Natural killer cell (primary cell): ENCODE data around the gene TYK2. TPM values are rescaled to one million over a fixed set of nuclear protein-coding genes. Genes with fewer than 3 reads are reported as not detected.
A peak's percentile ranks its signal among the peaks of the same experiment; 100 is the strongest.

ENCODE experiments used
- ATAC-seq, 3 donors: fragments of 150-1000 bp in 2 of 3; fragments of 200-7000 bp in 1 of 3; cut with Tn5 transposase; 1 replicate in 1 of 3; 2 replicates in 2 of 3; pipeline ENCODE4 v1.10.0; 2021; ENCODE audit warnings: mild to moderate bottlenecking in 2 of 3, moderate library complexity in 2 of 3
- DNase-seq, 2 donors: peaks; one replicate each; pipeline versions ENCODE4 v3.0.0 to v3.0.0-alpha.2; 2013 to 2021; ENCODE audit warnings: mixed read lengths in 1 of 2
- H3K27ac ChIP-seq: one replicate; pipeline ENCODE4 v1.5.1; 2013; ENCODE audit warnings: mild to moderate bottlenecking, low read length
- H3K27me3 ChIP-seq: one replicate; pipeline ENCODE4 v1.6.1; 2013; ENCODE audit warnings: low read length; ENCODE audit not compliant: control insufficient read depth, insufficient read depth
- H3K36me3 ChIP-seq: one replicate; pipeline ENCODE4 v1.6.1; 2013; ENCODE audit warnings: low read length; ENCODE audit not compliant: control insufficient read depth, insufficient read depth
- H3K4me1 ChIP-seq: one replicate; pipeline ENCODE4 v1.6.1; 2013; ENCODE audit warnings: low read length; ENCODE audit not compliant: control insufficient read depth, insufficient read depth
- H3K4me3 ChIP-seq: one replicate; pipeline ENCODE4 v1.5.1; 2013; ENCODE audit warnings: low read length
- H3K9me3 ChIP-seq: one replicate; pipeline ENCODE4 v1.6.1; 2013; ENCODE audit warnings: low read length; ENCODE audit not compliant: control insufficient read depth, insufficient read depth
- H3K27ac Mint-ChIP-seq, 2 donors: one replicate each; pipeline ENCODE4 v1.8.0; 2022; ENCODE audit warnings: mild to moderate bottlenecking in 2 of 2, mixed read lengths in 2 of 2, moderate library complexity in 1 of 2
- H3K27me3 Mint-ChIP-seq, 2 donors: one replicate each; pipeline ENCODE4 v1.8.0; 2022; ENCODE audit warnings: low read depth in 2 of 2, mixed read lengths in 2 of 2
- H3K36me3 Mint-ChIP-seq: one replicate; pipeline ENCODE4 v1.8.0; 2022; ENCODE audit warnings: mixed read lengths
- H3K4me1 Mint-ChIP-seq, 2 donors: one replicate each; pipeline ENCODE4 v1.8.0; 2022; ENCODE audit warnings: mixed read lengths in 2 of 2
- H3K4me3 Mint-ChIP-seq: one replicate; pipeline ENCODE4 v1.8.0; 2022; ENCODE audit warnings: mild to moderate bottlenecking, moderate library complexity, mixed read lengths
- H3K9me3 Mint-ChIP-seq, 2 donors: one replicate each; pipeline ENCODE4 v1.8.0; 2022; ENCODE audit warnings: mixed read lengths in 2 of 2
- CTCF ChIP-seq: fragments of 200-600 bp; IDR thresholded peaks from one replicate; pipeline ENCODE4 v1.8.0; 2022; ENCODE audit warnings: antibody characterized with exemption
- WGBS: methylation state at CpG from one replicate; pipeline ENCODE4 v1.1.7; 2013; ENCODE audit warnings: missing lambda C conversion rate; ENCODE audit not compliant: insufficient coverage; 5-methylcytosine and 5-hydroxymethylcytosine counted together
- intact Hi-C: fragments of 100-400 bp; cut with micrococcal nuclease; formaldehyde crosslinking; loops from one replicate; pipeline ENCODE4 v1.14.2; 2022
- total RNA-seq, 4 donors: library from RNA; stranded (reverse); fragments of 120-200 nt in 1 of 4; gene quantifications; one replicate each; pipeline versions ENCODE4 v1.2.3 to v1.2.4, GENCODE V29; 2013 to 2022

TYK2 gene
- total RNA-seq, 3 donors from 2014 or later (not counting 1 experiment from before 2014, with no cell fraction given), result 401 to 469 (median 454) TPM

DNA sequence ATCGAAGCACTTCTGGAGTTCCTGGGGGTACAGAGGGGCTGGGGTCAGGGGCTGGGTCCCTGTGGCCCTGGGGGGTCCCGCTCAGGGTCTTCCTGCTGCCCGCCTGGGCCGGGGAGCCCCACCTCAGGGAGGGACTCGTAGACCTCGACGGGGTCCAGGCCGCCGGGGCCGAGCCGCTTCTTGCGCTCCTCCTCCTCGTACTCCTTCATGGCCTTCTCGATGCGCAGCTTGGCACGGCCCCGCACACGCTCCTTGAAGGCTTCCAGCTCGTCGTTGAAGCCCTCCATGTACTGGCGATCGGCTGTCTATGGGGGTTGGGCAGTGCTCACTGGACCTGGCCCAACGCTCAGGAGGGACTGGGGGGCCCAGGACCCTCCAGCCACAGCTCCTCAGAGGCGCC lies 12.8 kb upstream of the TYK2 start:
- Mint-ChIP-seq H3K27ac (peak overlapping the region in 1 of 2 donors; percentile 18), H3K4me1 (peaks cover 9 to 28% of the 10 kb centered on the region in 2 donors), H3K9me3 (no peaks in the 10 kb centered on the region), H3K27me3 (no peaks in the 10 kb centered on the region), H3K4me3 (no peak overlapping the region), H3K36me3 (no peaks in the 10 kb centered on the region)
- ATAC-seq, result no peak
- Histone ChIP-seq H3K9me3 (no peaks in the 10 kb centered on the region), H3K36me3 (peaks cover 34% of the 10 kb centered on the region), H3K27ac (no peak overlapping the region), H3K4me1 (peaks cover 6% of the 10 kb centered on the region), H3K27me3 (no peaks in the 10 kb centered on the region), H3K4me3 (no peak overlapping the region)
- WGBS, result 96% methylated on average over 24 of the region's 24 CpGs
- no peak for DNase-seq
- intact Hi-C loops, result no loop called here
- no peak for TF ChIP-seq CTCF

DNA sequence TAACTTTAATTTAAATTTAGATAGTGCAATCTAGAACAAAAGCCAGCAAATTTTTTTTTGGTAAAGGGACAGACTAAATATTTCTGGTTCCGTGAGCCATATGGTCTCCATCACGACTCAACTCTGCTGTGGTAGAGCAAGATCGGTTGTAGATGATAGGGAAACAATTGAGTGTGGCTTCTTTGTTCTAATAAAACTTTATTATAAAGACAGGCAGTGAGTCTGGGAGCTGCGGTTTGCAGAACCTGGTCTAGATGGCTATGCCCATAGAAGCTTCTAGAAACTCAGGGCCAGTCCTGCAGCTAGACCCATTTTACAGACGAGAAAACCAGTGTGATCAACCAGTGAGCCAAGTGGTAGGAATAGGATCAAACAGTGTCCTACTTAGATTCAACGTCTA lies 11.7 kb upstream of the TYK2 start:
- WGBS, result 94% methylated on average over 5 of the region's 6 CpGs
- no peaks in the 10 kb centered on the region for H3K27me3 Mint-ChIP-seq
- no peak for DNase-seq
- Histone ChIP-seq H3K36me3 (peaks cover 34% of the 10 kb centered on the region), H3K27ac (no peak overlapping the region), H3K4me3 (no peak overlapping the region), H3K4me1 (peaks cover 6% of the 10 kb centered on the region), H3K9me3 (no peaks in the 10 kb centered on the region), H3K27me3 (no peaks in the 10 kb centered on the region)
- no peaks in the 10 kb centered on the region for H3K9me3 Mint-ChIP-seq
- ATAC-seq, result no peak
- H3K36me3 Mint-ChIP-seq, result no peaks in the 10 kb centered on the region
- H3K4me3 Mint-ChIP-seq, result no peak overlapping the region
- no peak for TF ChIP-seq CTCF
- peaks cover 4 to 22% of the 10 kb centered on the region in 2 donors for H3K4me1 Mint-ChIP-seq
- no peak overlapping the region for H3K27ac Mint-ChIP-seq
- intact Hi-C loops, result no loop called here

DNA sequence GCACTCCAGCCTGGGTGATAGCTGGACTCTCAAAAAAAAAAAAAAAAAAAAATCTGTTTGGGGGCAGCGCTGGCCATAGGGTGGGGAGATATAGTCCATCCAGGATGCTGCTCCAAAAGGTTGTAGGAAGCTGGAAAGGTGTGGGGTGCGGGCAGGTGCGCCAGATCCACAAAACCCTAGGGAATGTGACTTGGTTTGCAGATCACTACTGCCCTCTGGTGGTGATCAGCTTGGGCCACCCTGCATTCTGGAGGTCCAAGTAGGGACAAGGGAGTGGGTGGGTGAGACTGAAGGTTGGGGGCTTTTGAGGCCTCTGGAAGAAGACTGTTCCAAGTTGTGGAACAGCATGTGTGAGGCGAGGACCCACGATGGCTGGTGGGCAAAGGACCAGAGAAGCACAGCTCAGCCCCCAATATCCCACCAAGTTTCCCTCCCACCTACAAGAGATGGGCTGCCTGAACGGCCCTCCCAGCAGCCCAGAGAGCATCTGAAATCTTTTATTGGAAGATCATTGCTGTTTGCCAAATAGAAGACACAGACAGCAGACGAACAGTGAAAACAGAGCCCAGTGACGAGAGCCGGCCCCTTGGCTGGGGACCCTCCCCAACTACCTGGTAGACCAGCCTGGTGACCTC lies 10.4 kb upstream of the TYK2 start:
- Histone ChIP-seq H3K4me1 (peaks cover 6% of the 10 kb centered on the region), H3K36me3 (peaks cover 32% of the 10 kb centered on the region), H3K27me3 (no peaks in the 10 kb centered on the region), H3K4me3 (no peak overlapping the region), H3K9me3 (no peaks in the 10 kb centered on the region), H3K27ac (no peak overlapping the region)
- H3K4me3 Mint-ChIP-seq, result no peak overlapping the region
- ATAC-seq (peak; percentile 52 to 60 (median 59)), DNase-seq (peak; percentile 55 to 88)
- intact Hi-C loops, result no loop called here
- no peaks in the 10 kb centered on the region for H3K27me3 Mint-ChIP-seq
- peak overlapping the region in 1 of 2 donors; percentile 76 for H3K27ac Mint-ChIP-seq
- TF ChIP-seq CTCF, result peak; percentile 81
- 70% methylated on average over 9 of the region's 9 CpGs for WGBS
- H3K36me3 Mint-ChIP-seq, result no peaks in the 10 kb centered on the region
- H3K9me3 Mint-ChIP-seq, result no peaks in the 10 kb centered on the region
- peaks cover 4 to 10% of the 10 kb centered on the region in 2 donors for H3K4me1 Mint-ChIP-seq

DNA sequence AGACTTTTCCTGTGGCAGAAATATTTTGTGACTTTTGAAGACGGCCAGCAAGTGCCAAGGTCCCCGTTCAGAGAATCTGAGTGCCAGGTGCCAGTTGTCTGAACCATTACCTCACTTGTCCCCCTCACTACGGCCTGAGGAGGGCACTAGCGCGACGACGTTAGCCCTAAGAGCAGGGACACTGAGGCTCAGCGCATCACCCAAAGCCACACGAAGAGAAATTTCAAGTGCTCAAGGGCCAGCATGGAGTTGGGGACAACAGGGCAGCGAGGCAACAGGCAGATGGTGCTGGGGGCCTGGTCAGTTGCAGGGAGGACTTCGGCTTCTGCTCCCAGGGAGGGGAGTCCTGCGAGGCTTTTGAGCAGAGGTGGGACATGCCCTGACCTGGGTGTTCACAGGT lies 9.5 kb upstream of the TYK2 start:
- Mint-ChIP-seq H3K4me1 (peaks cover 4 to 10% of the 10 kb centered on the region in 2 donors), H3K27me3 (no peaks in the 10 kb centered on the region), H3K9me3 (no peaks in the 10 kb centered on the region), H3K36me3 (no peaks in the 10 kb centered on the region), H3K4me3 (no peak overlapping the region), H3K27ac (peak overlapping the region in 1 of 2 donors; percentile 76)
- intact Hi-C loops, result loop anchor here (1.0 to 10.0 kb wide), 4 partner anchors 45 to 455 kb away; no protein-coding TSS in a partner anchor
- no peak for TF ChIP-seq CTCF
- Histone ChIP-seq H3K27me3 (no peaks in the 10 kb centered on the region), H3K27ac (no peak overlapping the region), H3K9me3 (no peaks in the 10 kb centered on the region), H3K4me1 (peaks cover 6% of the 10 kb centered on the region), H3K36me3 (peaks cover 27% of the 10 kb centered on the region), H3K4me3 (no peak overlapping the region)
- no peak for ATAC-seq
- WGBS, result 71% methylated on average over 12 of the region's 12 CpGs
- DNase-seq, result peak in 1 of 2 donors; percentile 50
